ENCODE results near the gene DAB2IP. TPM values are rescaled to one million over a fixed set of nuclear protein-coding genes. Genes with fewer than 3 reads are reported as not detected.

The DAB2IP gene
- total RNA-seq, 1 donor from 2014 or later, result 41.7 TPM

DNA sequence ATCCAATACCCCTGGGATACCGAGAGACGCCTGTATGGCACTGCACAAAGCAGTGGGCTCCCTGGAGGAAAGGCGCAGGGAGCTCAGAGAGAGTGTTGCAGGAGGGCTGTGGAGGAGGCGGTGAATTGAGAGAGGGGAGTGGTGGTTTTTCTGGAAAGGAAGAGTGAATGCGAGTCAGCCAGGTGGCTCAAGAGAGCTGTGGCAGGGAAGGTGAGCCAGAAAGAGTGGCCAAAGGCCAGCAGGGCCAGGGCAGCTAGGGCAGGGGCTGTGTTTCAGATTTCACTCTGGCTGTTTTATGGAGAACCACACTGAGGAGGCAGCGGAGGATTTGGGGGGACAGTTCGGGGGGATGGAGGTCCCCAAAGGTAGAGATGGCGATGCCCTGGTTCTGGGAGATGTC is 13.0 kb upstream of the DAB2IP start:
- peaks cover 3% of the 10 kb centered on the region for H3K27me3 ChIP-seq (ENCODE audit: insufficient read depth, low read length)
- no peak overlapping the region for H2AFZ ChIP-seq (ENCODE audit: low read depth, low read length)
- no peak overlapping the region for H3K4me2 ChIP-seq (ENCODE audit: low read length)
- FAIRE-seq (no peak), DNase-seq (ENCODE audit: low read depth) (no peak)
- peaks cover 4% of the 10 kb centered on the region for H3K4me1 ChIP-seq (ENCODE audit: insufficient read depth, low read length)
- Mint-ChIP-seq H3K27me3 (ENCODE audit: low read depth, unreplicated experiment) (peaks cover 8% of the 10 kb centered on the region), H3K27ac (ENCODE audit: unreplicated experiment) (peak overlapping the region; percentile 65), H3K4me1 (ENCODE audit: low read depth, unreplicated experiment) (peaks cover 24% of the 10 kb centered on the region), H3K9me3 (ENCODE audit: unreplicated experiment) (peaks cover 4% of the 10 kb centered on the region), H3K36me3 (ENCODE audit: low read depth, unreplicated experiment) (no peaks in the 10 kb centered on the region), H3K4me3 (ENCODE audit: unreplicated experiment) (peak overlapping the region; percentile 67)
- peaks cover 6% of the 10 kb centered on the region for H3K9me3 ChIP-seq (ENCODE audit: insufficient read depth, low read depth, low read length)
- no peaks in the 10 kb centered on the region for H3K79me2 ChIP-seq (ENCODE audit: insufficient read depth, low read length)
- no peaks in the 10 kb centered on the region for H3K36me3 ChIP-seq (ENCODE audit: insufficient read depth, low read length)
- TF ChIP-seq, protein P1, sequence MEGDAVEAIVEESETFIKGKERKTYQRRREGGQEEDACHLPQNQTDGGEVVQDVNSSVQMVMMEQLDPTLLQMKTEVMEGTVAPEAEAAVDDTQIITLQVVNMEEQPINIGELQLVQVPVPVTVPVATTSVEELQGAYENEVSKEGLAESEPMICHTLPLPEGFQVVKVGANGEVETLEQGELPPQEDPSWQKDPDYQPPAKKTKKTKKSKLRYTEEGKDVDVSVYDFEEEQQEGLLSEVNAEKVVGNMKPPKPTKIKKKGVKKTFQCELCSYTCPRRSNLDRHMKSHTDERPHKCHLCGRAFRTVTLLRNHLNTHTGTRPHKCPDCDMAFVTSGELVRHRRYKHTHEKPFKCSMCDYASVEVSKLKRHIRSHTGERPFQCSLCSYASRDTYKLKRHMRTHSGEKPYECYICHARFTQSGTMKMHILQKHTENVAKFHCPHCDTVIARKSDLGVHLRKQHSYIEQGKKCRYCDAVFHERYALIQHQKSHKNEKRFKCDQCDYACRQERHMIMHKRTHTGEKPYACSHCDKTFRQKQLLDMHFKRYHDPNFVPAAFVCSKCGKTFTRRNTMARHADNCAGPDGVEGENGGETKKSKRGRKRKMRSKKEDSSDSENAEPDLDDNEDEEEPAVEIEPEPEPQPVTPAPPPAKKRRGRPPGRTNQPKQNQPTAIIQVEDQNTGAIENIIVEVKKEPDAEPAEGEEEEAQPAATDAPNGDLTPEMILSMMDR (IDR thresholded peaks at IDR 0.05; ENCODE audit: insufficient read depth, low read depth, low read length), result no peak
- no peak for TF ChIP-seq EZH2 (IDR thresholded peaks at IDR 0.05; ENCODE audit: insufficient read depth, low read length)
- H3K27ac ChIP-seq (ENCODE audit: low read depth, low read length), result no peak overlapping the region
- no peak overlapping the region for H3K4me3 ChIP-seq (ENCODE audit: insufficient read depth, low read depth, low read length)
- peaks cover 26% of the 10 kb centered on the region for H4K20me1 ChIP-seq (ENCODE audit: insufficient read depth, low read length)
- no peak overlapping the region for H3K9ac ChIP-seq (ENCODE audit: low read length)

DNA sequence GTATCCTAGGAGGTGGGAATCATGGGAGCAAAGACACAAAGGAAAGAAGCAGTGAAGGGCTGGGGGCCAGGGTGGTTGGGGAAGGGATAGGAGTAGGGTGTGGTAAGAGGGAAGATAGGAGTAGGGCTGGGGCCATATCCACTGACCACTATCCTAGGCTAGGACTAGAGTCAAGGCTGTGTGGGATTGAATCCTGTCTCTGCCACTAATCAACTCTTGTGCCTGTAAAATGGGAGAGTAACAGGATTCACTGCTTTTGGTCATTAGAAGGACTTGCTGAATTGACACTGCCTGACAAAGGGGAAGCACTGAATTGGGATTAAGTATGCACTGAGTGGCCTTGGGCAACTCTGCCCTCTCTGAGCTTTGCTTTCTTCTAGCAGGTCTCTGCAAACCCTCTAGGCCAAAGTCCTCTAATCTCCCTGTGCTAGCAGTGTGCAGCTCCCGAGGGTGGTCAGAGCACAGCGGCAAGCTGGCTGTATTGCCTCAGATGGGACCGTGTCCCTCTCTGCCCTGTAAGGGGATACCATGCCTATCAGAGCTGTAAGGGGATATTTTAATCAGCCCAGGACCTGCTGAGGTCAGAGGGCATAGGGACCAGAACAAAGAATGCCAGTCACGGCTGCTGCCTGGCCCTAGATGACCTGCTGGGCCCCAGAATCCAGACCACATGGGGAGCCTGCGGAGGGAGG is 12.4 kb upstream of the DAB2IP start:
- peaks cover 4% of the 10 kb centered on the region for H3K9me3 Mint-ChIP-seq (ENCODE audit: unreplicated experiment)
- H3K27ac Mint-ChIP-seq (ENCODE audit: unreplicated experiment), result no peak overlapping the region
- Histone ChIP-seq H3K4me3 (ENCODE audit: insufficient read depth, low read depth, low read length) (no peak overlapping the region), H3K9me3 (ENCODE audit: insufficient read depth, low read depth, low read length) (peaks cover 6% of the 10 kb centered on the region), H3K27ac (ENCODE audit: low read depth, low read length) (no peak overlapping the region), H3K4me1 (ENCODE audit: insufficient read depth, low read length) (peaks cover 4% of the 10 kb centered on the region), H3K4me2 (ENCODE audit: low read length) (no peak overlapping the region), H3K36me3 (ENCODE audit: insufficient read depth, low read length) (no peaks in the 10 kb centered on the region), H3K27me3 (ENCODE audit: insufficient read depth, low read length) (peaks cover 3% of the 10 kb centered on the region), H4K20me1 (ENCODE audit: insufficient read depth, low read length) (peaks cover 23% of the 10 kb centered on the region), H2AFZ (ENCODE audit: low read depth, low read length) (no peak overlapping the region), H3K9ac (ENCODE audit: low read length) (no peak overlapping the region), H3K79me2 (ENCODE audit: insufficient read depth, low read length) (no peaks in the 10 kb centered on the region)
- peaks cover 22% of the 10 kb centered on the region for H3K4me1 Mint-ChIP-seq (ENCODE audit: low read depth, unreplicated experiment)
- FAIRE-seq (no peak), DNase-seq (ENCODE audit: low read depth) (no peak)
- H3K36me3 Mint-ChIP-seq (ENCODE audit: low read depth, unreplicated experiment), result no peaks in the 10 kb centered on the region
- peaks cover 11% of the 10 kb centered on the region for H3K27me3 Mint-ChIP-seq (ENCODE audit: low read depth, unreplicated experiment)
- TF ChIP-seq EZH2 (IDR thresholded peaks at IDR 0.05; ENCODE audit: insufficient read depth, low read length), result no peak
- TF ChIP-seq, protein P1 (IDR thresholded peaks at IDR 0.05; ENCODE audit: insufficient read depth, low read depth, low read length), result no peak
- H3K4me3 Mint-ChIP-seq (ENCODE audit: unreplicated experiment), result no peak overlapping the region

DNA sequence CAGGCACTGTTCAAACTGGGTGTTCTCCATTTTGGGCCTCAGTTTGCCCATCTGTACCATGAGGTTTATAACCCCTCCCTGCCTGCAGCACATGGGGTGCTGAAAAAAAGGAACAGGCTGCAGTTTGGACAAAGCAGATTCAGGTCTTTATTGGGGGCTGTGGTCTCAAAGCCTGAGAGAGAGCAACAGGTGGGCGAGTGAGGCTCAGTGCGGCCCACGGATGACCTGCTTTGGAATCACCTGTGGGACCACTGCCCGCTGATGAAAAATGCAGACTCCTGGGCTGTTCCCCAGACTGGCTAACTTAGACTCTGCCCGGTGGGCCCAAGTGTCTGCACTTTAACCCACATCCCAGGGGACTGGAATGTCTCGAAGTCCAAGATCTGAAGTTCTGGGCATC is 11.8 kb upstream of the DAB2IP start:
- peaks cover 3% of the 10 kb centered on the region for H3K27me3 ChIP-seq (ENCODE audit: insufficient read depth, low read length)
- Mint-ChIP-seq H3K27ac (ENCODE audit: unreplicated experiment) (no peak overlapping the region), H3K27me3 (ENCODE audit: low read depth, unreplicated experiment) (peaks cover 11% of the 10 kb centered on the region), H3K4me1 (ENCODE audit: low read depth, unreplicated experiment) (peaks cover 20% of the 10 kb centered on the region), H3K9me3 (ENCODE audit: unreplicated experiment) (peaks cover 4% of the 10 kb centered on the region), H3K4me3 (ENCODE audit: unreplicated experiment) (no peak overlapping the region), H3K36me3 (ENCODE audit: low read depth, unreplicated experiment) (no peaks in the 10 kb centered on the region)
- no peak overlapping the region for H3K4me3 ChIP-seq (ENCODE audit: insufficient read depth, low read depth, low read length)
- no peak for DNase-seq (ENCODE audit: low read depth)
- FAIRE-seq, result no peak
- peaks cover 4% of the 10 kb centered on the region for H3K4me1 ChIP-seq (ENCODE audit: insufficient read depth, low read length)
- peaks cover 23% of the 10 kb centered on the region for H4K20me1 ChIP-seq (ENCODE audit: insufficient read depth, low read length)
- no peak overlapping the region for H3K27ac ChIP-seq (ENCODE audit: low read depth, low read length)
- no peak overlapping the region for H3K9ac ChIP-seq (ENCODE audit: low read length)
- TF ChIP-seq EZH2 (IDR thresholded peaks at IDR 0.05; ENCODE audit: insufficient read depth, low read length), result no peak
- TF ChIP-seq, protein P1 (IDR thresholded peaks at IDR 0.05; ENCODE audit: insufficient read depth, low read depth, low read length), result no peak
- H3K36me3 ChIP-seq (ENCODE audit: insufficient read depth, low read length), result no peaks in the 10 kb centered on the region
- H3K9me3 ChIP-seq (ENCODE audit: insufficient read depth, low read depth, low read length), result peaks cover 6% of the 10 kb centered on the region
- H3K79me2 ChIP-seq (ENCODE audit: insufficient read depth, low read length), result no peaks in the 10 kb centered on the region
- no peak overlapping the region for H2AFZ ChIP-seq (ENCODE audit: low read depth, low read length)
- no peak overlapping the region for H3K4me2 ChIP-seq (ENCODE audit: low read length)
